GM19372 (cell line): Measurements from ENCODE around the gene GBGT1.

Experiments
- ATAC-seq: cut with Tn5 transposase; IDR thresholded peaks from one replicate; pipeline ENCODE4 v1.9.1; 2021; ENCODE audit warnings: mild to moderate bottlenecking, low read depth, moderate library complexity; ENCODE audit not compliant: unreplicated experiment

GBGT1 gene

DNA sequence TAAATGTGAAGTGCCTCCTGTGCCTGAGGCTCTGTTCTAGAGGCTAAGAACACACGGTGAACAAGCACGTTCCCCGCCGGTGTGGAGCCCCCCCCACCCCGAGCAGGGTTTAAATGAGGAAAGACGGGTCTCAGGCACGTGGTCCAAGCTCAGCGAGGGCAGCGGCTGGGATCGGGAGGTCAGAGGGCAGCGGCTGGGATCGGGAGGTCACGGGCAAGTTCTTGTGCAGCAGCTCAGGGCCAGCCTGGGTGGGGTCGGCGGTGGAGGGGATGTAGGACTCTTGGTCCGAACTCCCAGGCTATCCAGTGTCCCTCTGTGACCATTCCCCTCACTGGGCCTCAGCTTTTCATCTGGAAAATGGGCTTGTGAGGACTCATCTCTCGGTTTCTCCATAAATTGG is 2.7 kb upstream of the GBGT1 start:
- ATAC-seq: no peak

DNA sequence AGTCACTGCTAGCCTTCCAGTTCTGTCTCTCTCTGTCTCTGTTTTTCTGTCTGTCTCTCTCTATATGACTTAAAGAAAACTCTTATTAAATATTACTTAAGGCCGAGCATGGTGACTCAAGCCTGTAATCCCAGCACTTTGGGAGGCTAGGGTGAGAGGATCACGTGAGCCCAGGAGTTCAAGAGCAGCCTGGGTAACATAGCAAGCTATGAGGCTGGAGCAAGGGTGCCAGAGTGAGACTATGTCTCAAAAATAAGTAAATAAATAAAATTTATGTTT is 1.7 kb upstream of the GBGT1 start:
- ATAC-seq: no peak

DNA sequence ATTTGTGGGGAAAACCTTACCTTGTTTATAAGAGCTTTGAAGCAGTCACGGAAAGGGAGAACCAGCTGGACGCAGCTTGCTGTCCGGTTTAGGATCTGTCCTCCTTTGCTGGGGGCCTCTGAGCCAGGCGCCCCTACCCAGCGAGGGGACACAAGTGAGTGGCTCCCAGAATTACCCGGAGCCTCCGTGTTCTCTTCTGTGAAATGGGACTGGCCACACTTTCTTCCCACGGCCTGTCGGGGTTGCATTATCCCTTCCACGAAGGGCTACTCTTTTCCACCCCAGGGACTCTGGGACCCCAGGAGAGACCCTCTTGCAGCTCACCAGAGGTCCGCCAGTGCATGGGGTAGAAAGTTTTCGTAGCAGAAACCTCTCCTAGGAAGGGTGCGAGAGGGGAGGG is 477 bp upstream of the GBGT1 start:
- ATAC-seq: no peak

DNA sequence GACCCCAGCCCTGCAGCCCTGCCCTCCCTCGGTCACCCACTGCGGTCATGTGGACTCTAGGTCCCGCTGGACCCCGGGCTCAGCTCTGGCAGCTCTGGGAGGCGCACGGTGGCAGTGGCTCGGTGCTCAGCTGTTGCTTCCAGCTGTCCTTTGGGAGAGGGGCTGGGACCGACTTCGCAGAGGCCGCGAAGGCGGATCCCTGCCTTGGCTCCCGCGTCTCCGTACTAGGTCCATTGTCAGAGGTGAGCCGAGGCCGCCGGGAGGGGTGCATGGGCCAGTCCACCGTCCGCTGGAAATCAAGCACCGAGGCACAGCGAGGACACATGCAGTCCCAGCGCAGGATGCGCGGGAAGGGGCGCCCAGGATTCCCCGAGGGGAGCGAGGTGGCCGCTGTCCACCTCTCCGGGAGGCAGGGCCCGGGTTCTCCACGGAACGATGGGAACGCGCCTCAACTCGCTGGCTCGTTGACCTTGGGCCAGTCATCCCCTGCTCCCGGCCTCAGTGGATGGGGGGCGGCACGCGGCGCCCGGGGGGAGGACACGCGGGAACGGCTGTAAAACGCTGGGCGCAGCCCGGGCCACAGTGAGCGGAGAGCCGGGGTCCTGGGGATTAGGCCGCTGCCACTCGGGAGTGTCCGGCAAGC is 732 bp downstream of the GBGT1 start:
- no peak for ATAC-seq

DNA sequence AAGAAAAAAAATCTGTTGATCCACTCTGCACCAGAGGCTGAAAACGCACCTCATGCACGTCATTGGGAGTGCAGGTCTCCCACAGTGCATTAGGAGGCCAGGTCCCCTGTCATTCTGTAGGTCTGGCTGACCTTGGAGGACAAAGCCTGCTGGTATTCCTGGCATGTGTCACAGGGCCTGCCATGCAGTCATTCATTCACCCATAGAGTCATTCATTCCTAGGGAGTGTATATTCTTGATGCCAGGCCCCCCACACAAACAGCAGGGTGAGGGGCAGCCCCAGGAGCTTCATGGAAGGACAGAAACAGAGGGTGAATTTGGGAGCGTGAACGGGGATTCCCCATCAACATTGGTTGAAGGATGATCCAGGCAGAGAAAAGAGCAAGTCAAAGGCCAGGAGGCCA is 2.2 kb downstream of the GBGT1 start:
- no peak for ATAC-seq

DNA sequence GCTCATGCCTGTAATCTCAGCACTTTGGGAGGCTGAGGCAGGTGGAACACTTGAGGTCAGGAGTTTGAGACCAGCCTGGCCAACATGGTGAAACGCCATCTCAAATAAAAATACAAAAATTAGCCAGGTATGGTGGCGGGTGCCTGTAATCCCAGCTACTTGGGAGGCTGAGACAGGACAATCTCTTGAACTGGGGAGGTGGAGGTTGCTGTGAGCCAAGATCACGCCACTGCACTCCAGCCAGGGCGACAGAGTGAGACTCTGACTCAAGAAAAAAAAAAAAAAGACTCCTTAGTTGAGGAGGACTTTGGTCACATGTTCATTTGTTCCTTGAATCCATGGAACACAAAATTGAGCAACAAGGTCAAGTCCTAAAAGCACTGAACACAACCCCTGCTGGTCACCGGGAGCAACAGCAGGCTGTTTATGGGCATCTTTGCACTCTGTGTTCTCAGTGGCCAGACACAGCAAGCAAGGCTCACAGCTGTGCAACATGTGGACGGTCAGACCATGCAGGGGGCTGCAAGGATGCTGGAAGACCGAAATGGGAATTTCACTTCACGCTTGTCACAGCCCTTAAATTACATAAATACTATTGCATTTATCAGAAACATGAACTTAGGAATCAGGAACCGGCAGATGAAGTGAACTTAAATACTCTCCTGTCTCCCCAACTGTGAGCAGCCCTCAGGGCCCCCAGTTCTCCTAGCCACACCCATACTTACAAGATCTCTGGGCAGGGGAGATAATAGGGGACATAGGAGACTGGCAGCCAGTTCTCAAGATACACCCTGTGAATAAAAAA is 2.8 kb downstream of the GBGT1 start:
- ATAC-seq: no peak

DNA sequence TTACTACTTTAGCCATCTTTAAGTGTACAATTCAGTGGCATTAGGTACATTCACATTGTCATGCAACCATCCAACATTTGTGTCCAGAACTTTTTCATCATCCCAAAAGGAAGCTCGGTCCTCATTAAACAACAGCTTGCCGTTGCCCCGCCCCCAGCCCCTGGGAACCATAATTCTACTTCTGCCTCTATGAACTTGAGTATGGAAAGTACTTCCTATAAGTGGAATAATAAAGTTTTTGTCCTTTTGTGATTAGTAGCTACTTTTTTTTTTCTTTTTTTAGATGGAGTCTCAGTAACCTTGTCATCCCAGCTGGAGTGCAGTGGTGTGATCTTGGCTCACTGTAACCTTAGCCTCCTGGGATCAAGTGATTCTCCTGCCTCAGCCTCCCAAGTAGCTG is 5.0 kb downstream of the GBGT1 start:
- ATAC-seq: no peak

DNA sequence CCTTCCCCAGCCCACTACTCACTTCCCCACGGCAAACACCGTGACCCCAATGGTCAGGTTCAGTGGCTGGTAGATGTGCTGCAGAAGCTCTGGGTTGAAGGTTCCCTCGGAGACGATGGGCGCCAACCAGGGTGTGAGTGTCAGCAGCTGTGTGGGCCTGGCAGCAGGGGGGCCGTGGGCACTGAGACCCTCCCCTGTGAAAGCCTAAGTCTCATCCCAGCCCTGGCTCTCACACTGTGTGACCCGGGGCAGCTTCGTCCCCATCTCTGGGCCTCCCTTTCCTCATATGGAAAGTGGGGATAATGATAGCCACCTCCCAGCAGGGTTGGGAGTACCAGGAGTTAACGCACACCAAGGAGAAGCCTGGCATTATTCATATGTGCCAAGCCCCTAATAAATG is 8.6 kb downstream of the GBGT1 start:
- ATAC-seq: no peak

DNA sequence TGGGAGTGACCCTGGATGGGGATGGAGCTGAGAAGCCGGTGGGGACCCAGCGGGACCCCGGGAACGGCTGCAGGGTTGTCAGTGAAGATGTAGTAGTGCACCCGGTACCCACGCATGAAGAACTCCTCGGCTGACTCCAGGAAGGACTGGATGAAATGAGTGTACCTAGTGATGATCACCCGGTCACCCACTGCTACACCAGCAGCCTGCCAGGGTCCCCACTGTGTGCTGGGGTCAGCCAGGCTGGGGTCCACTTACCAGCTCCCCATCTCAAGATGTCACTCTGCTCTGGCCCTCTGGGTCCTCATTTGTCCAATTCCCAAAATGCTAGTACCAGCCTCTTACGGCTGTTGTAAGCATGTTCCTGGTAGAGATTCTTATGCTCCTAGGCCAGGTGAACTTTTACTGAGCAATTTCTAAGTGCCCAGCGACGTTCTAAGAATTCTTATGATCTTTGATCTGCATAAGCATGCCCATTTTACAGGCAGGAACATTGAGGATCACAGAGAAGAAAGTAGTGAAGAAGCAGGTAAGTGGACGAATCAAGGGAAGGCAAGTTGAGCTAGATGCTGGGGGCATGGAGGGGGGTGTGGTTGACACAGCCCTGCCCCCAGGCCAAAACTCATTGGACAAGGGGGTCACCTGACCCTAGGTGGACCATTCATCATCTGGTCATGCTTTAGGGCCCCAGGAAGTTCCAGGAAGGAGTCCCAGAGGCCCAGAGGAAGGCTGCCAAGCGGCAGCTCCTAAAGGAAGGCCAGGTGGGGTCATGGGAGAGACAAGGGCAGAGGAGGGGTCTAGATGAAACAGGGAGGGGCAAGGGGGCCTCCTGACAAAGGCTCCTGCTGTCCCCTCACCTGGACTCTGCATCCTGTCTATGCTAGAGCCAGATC is 9.4 kb downstream of the GBGT1 start:
- no peak for ATAC-seq

DNA sequence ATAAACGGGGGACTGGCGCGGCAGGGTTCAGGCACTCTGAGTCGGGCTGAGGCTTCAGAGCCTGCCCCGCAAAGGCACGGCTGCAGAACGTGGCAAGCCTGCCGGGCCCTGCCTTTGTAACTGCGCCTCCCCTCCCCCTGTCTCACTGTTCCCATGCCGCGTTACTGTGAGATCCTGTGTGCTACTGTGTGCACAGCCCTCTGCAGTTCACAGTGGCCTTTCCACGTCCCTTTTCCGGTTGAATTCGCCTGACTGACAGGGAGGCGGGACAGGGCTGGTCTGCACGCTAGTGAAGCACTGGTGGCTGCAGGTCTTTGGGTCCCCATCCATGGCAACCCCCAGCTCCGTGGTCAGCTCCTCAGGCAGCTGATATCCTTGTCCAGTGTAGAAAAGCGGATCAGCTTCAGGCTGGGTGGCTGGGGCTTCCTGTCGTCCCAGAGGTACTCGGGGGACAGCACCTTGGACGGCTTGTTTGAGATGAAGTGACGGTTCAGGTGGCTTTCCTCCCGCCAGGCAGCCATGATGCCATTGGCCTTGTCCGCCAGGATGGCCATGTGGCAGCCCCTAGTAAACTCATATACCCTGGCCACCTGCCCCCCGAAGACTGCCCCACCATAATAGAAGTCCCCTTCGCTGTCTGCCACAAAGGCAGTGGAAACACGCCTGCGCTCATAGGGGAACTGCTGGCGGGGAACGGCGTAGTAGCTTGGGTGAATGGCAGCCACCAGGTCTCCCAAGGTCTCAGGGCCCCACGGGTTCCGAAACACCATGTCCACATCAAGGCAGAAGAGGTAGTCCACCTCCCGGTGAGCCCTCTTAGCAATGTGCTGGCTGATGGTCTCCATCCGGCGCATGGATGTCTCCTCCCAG is 10.3 kb downstream of the GBGT1 start:
- ATAC-seq: no peak

DNA sequence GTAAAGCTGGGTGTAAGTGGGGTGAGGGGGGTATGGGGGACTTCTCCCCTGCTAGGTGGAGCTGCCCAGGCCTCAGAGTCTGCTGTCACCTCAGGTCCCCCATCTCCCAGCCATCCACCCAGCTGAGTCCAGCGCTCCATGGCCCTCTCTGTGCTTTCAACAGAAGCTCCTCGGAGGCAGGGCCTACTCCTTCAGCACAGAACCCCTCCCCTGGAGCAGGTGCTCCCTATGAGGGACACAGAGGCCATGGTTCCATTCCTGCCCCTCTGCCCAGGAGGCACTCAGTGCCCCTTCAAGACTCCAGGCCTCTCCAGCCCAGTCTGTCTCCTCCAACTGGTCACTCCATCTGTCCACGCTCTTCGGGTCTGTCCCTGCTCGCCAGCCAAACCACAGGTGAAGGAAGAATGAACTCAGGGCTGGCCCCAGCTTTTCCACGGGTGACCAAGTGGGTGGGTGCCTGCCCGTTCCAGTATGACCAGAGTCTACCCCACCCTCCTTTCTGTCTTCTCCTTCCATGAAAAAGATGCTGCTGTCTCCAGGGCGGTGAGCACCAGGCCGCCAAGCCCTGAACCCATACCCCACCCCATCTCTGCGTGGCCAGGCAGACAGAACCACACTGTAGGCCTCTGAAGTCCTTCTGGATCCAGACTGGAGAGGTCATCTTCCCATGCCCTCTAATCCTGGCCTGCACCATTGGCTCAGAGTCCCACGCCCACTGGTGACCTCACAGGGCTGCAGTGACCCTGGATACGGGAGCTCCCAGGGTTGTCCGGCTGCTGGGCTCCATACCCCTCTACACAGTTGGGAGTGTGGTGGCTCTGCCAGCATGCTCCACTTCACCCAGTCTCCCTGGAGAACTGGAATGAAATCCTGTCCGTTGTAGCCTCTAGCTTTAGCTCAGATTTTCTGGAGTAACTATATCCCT is 11.9 kb downstream of the GBGT1 start:
- no peak for ATAC-seq

DNA sequence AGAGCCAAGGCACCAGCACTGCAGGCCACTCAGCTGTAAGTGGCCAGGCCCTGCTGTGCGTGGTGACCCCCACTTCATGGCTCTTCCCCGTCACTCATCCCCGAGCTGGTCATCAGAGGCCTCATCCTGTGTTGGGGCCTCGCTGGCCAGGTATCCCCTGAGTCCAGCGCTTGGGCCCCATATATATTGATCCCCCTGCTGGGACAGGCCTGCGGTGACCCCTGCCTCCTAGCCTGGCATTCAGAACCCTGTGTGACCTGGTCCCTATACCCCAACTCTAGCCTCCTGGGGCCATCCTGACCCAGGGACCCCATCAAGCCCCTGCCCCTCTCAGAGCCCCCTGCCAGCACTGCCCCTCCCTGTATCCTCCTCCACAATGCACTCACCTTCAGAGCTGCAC is 12.7 kb downstream of the GBGT1 start:
- no peak for ATAC-seq

DNA sequence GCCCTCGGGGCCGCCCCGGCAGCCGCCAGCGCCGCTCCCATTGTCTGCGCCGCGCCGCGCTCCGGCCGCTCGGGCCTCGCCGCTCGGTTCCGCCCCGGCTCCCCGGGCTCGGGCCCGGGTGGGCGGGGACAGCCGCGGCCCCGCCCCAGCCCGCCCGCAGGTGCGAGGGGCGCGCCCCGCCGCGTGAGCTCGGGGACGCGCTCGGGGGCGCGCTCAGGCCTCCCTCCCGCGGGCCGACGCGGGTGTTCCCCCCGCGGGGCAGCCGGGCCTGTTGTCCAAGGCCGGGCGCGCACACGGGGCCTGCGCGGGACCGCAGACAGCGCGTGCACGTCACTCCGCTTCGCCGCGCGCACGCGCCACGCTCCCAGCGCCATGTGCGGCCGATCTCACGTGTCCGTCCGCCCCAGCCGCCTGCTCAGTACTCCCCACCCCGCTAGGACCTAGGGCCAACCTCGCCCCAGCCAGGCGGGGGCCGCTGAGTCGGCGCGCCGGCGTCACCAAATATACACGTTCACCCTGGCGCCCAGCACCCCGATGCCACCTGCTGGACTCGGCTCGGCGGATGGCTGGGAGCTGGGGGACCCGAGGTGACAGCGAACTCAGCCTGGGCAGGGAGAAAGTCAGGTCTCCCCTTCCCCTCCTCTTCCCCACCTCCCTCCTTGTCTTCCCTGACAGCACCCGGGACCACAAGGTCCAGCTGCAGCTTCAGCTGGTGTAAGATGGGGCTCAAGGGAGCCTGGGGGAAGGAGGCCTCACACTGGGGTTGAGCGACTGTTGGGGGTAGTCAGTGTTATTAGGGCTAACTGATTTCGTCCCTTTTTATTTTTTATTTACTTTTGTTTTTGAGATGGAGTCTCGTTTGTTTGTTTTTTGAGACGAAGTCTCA is 14.3 kb downstream of the GBGT1 start:
- peak; percentile 72 for ATAC-seq

DNA sequence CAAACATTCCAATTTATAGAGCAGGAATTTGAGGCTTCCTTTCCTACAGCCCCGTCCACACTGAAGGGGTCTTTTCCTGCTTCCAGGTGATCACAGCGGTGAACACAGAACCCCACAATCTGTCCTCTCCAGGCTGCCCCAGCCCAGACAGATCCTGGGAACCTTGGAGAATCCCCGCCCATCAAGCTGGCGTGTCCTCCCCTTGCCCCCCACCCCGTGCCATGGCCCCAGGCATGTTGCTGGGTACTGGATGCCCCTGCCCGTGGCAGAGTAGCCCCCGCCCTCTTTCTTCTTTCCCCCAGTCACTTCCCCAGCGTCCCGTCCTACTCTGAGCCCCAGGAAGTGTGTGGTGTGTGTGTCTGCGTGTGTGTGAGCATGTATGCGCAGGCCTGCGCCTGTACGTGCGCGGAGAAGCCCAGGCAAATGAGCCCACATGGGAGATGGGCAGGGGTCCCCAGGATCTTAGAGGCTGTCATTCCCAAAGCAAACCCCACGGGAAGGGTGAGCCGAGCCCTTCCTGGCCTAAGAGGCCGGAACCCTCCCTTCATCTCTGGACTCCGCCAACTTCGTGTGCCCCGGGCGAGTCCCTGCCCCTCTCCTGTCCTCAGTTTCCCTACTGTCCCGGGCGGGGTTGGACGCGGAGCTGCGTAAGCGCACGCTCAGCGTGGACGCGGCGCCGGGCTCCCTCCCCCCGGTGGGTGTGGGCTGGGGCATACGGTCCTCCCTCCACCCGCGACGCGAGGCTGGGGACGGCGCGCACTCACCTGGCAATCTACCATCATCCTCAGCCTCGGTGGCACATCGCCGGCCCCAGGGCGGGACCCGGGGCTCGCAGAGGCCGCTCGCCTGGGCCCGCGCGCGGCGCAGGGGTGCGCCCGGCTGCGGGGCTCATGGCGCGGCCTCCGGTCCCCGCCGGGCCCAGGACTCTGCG is 15.2 kb downstream of the GBGT1 start:
- no peak for ATAC-seq

DNA sequence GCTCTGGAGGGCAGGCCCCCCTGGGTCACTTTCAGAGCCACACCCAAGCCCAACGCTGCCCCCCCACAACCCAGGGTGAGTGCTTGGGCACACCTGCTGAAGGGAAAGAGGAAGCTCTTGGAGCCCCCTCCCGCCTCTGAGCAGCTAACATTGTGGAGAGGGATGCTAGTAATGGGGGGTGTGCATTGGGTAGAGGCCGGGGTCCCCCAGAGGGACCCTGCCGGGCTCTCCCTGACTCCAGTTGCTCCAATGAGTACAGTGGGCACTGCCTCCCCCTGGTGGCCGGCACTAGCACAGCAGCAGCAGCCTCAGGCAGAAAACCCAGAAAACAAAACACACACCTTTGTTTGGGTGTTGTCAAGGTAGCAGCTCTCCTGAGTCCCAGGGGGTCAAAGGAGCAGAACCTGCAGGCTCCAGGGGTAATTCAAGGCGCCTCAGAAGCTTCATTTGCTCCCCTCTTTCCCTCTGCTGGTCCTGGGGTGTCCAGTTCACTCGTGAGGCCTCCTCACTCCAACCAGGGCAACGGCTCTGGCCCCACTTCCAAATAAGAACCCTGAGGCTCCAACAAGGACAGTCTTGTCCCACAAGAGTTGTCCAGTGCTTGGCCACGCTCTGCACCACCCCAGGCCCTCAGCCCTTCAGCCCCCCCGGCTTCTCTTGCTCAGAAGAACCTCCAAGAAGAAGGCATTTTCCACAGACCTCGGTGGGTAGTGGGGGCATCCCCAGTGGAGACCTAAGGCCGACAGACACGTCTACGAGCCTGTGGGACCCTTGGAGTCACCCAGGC is 16.1 kb downstream of the GBGT1 start:
- no peak for ATAC-seq

DNA sequence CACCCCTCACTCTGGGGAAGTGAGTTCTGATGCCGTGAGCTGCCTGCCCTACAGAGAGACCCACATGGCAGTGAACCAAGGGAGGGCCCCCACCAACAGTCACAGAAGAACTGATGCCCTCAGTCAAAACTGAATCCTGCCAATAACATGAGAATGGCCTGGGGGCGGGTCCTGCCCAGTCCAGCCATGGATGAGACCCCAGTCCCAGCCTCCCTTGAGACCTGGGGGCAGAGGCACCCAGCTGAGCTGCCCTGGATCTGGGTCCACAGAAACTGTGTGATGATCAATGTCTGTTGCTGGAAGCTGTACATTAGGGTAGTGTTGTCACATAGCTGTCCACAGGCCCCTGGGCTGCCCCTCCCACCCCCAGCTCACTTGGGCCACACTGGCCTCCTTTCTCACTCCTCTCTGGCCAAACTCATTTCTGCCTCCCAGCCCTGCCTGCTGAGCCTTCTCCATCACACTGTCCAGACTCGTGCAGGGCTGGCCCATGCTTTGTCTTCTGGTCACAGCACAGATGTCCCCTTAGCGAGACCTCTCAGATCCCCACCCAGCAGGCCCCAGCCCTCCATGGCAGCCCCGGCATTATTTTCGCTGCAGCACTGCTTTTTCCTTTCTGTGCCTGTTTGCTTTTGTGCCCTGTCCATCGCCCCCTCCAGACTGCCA is 16.8 kb downstream of the GBGT1 start:
- no peak for ATAC-seq
